NCI-H345 treated with DMSO at 0.1 percent for 48 hours (cell line): ENCODE measurements around the gene SLX4.

Source experiments
- DNase-seq: peaks from one replicate; lab custom pipeline; 2025; ENCODE audit not compliant: unreplicated experiment; lab: John Stamatoyannopoulos, UW

Gene SLX4

DNA sequence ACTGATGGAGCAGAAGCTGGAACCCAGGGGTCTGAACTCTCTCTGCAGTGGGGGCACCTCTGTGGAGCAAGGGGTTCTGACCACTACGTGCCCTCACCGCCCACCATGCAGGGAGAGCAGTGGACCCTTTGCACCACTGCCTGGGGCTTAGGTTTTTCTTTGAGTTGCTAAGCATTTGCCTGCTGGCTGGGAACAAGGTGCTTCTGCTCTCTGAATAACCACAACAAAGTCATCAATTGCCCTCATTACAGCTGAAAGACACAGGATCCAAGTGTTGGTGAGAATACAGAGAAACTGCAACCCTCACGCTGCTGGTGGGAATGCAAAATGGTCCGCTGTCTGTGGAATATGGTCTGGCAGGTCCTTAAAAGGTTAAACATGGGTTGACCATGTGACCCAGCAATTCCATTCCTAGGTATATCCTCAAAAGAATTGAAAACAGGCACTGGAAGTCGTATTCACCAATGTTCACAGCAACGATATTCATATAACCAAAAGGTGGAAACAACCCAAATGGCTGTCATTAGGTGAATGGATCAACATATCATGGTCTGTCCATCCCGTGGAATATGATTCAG is 57.0 kb downstream of the SLX4 start:
- DNase-seq = no peak

GRCh38 chr16:3553138-3553923 is 58.1 kb downstream of the SLX4 start:
- DNase-seq = no peak

DNA sequence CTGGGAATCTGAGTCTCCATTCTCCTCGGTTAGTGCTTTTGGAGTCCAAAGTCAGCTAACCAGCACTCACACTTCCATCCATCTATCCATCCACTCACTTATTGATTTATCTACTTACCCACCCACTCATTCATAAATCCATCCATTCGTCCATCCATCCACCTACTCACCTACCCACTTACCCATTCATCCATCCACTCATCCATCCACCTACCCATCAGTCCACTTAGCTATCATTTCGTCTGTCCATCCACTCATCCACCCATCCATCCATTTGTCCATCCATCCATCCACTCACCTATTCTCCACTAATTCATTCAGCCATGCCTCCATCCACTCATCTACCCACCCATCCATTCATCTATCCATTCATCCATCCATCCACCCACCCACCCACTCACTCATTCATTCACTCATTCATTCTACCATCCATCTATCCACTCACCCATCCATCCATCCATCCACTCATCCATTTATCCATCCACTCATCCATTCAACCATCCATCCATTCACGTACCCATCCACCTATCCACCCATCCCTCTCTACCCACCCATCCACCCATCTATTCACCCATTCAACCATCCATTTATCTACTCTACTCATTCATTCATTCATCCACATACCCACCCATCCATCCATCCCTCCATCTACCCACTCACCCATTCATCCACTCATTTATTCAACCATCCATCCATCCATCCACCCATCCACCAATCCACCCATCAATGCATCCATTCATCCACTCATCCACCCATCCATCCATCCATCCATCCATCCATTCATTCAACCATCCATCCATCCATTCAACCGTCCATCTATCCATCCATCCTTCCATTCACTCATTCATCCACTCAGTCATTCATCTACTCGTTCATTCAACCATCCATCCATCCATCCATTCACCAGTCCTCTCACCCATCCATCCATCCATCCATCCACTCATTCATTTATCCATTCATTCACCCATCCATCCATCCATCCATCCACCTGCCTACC is 60.3 kb downstream of the SLX4 start:
- no peak for DNase-seq

DNA sequence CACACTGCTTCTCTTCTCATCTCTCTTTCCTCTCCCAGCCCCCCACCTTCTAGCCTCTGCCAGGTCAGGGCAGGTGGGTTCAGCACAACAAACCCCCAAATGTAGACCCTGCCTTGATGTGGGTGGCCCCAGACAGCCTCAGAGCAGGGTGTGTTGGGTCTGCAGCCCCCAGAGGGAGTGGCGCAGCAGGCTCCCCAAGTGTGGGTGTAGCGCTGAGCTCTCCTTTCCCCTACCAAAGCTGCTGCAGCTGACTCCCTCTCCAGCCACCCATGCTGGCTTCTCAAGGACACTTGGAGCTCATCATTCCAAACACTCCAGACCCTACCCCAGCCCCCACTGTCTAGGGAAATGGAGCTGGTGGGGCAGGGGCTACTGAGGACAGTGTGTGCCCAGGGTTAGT is 61.5 kb downstream of the SLX4 start:
- DNase-seq = no peak

DNA sequence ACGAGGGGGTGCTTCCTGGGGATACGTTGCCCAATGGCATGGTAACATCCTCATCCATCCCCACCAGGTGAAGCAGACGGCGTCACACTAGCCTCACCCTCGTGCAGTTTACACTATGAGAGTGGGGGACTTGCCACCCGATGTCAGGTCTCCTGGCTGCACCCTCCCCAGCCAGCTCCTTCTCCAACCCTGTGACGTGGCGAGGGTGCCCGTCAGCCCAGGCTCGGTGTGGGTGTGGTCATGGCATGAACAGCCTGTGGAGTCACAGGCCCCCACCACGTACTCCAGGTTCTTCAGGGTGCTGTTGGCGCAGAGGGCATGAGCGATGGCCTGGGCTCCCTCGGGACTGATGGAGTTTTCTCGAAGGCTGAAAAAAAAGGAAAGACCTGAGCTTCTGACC is 62.5 kb downstream of the SLX4 start:
- no peak for DNase-seq

DNA sequence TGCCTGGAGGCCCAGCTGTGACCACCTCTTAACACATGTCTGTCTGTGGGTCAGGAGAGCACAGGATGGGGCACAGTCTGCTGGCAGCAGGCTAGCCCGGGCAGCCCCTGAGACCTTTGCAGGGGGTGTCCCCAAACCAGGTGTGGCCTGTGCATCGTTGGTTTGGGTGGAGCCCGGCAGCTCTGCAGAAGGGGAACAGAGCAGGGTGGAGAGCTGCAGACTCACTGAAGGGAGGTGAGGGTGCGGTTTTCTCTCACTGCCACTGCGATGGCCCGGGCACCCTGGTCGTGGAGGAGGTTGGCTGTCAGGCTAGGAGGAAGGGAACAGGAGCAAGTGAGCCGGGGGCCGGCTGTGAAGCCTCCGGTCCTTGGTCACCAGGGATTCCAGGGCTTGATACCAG is 63.0 kb downstream of the SLX4 start:
- no peak for DNase-seq

DNA sequence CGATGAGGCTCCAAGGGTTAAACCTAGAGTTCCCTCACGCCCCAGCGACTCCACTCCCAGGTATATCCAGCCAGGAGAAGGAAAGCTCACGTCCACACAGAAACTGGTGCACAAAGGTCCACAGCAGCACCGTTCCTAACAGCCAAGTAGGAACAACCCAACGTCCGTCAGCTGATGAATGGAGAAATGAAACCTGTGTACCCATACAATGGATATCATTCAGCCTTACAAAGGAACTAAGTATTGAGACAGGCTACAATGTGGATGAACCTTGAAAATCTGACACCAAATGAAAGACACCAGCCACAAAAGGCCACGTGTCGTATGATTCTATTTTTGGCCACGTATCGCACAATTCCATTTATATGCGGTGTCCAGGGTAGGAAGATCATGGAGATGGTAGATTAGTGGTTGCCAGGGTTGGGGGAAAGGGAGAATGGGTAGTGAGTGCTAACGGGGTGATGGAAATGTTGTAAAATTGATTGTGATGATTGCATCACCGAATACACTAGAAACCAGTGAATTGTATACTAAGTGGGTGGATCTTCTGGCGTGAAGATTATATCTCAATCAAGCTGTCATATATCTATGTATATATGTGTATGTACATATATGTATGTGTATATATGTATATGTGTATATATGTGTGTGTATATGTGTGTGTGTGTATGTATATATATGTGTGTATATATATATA is 64.3 kb downstream of the SLX4 start:
- no peak for DNase-seq

DNA sequence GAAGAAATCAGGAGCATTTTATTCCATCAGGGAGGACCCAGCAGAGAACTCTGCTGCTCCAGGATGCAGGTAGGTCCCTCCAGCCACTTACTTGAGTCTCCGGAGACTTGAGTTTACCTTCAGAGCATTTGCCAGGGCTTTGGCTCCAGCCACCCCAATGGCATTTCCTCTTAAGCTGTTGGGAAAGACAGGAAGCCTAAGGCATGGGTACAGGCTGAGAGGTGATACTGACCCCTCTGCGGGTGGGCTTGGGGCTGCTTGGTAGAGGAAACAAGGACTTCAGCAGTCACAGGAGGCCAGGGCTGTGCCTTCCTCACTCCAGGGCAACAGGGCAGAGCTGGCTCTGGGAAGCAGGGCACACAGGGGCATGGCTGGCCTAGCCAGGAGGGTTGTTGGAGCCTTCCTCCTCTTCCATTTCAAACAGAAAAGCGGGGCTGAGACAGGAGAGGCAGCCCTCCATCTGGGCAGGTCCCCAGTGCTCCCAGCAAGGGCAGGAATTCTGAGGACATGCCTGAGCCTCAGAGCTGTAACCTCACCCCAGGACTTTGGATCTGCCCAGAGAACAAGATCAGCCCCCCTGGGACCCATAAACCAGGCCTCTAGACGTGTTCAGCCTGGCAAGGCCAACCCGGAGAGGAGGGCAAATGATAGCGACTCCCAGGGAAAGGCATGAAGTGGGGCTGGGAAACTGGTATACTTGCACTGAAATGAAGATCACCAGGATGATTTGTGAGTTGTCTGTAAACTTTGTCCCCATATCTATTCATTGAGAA is 68.6 kb downstream of the SLX4 start:
- DNase-seq = no peak

- no peak for DNase-seq
Observed at GRCh38 chr16:3541527-3542155, 69.8 kb downstream of the SLX4 start.

GRCh38 chr16:3538222-3538621 is 73.2 kb downstream of the SLX4 start:
- DNase-seq = no peak

GRCh38 chr16:3536851-3537250 is 74.6 kb downstream of the SLX4 start:
- no peak for DNase-seq

- DNase-seq = no peak
Observed at GRCh38 chr16:3536271-3536731, 75.1 kb downstream of the SLX4 start.

DNA sequence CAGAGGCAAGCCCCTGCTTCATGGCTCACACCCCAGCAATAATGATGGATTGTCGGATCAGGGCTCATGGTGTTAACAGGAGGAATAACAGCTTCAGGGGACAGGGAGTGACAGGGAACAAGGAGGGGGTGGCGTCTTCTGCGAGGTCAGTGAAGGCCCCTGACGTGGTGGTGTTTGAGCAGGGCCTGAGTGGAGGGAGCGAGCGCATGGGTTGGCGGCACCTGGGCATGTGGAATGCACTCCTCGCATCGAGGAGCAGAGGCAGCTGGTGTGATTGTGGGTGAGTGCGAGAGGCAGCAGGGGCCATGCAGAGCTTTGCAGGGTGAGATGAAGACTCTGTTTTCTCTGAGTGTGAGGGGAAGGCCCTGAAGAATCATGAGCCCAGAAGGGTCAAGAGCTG is 77.3 kb downstream of the SLX4 start:
- DNase-seq = no peak

DNA sequence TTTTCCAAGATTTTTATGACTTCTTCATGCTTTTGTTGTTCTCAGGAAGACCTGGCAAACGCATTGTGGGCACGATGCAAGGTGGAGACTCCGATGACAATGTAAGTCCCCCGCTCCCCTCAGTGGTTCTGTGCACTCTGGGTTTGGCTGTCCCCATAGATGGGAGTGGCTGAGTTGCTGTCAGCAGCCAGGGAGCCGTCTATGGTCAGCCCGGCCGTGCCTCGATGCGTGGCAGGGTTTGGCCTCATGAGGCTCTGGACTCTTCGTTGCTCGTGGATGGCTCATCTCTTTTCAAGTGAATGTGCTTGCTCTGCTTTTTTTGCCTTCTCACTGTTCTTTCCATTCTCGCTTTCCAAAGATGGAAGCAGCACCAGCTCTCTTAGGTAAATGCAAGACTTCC is 78.7 kb downstream of the SLX4 start:
- no peak for DNase-seq
